Loucy (cell line): ENCODE results near the gene HUS1.

Source experiments
- CTCF ChIP-seq: fragments of 200-600 bp; sonication (generic); conservative IDR thresholded peaks from 2 replicates; pipeline ENCODE4 v1.5.1; 2014; ENCODE audit warnings: mild to moderate bottlenecking, antibody characterized with exemption, low read length
- EZH2phosphoT487 ChIP-seq: fragments of 200-600 bp; IDR thresholded peaks from 2 replicates; pipeline ENCODE4 v1.6.1; 2018; ENCODE audit warnings: antibody characterized with exemption, mild to moderate bottlenecking, moderate library complexity, borderline replicate concordance

GRCh38 chr7:48011323-48011722, 31.9 kb upstream of the HUS1 start:
- TF ChIP-seq CTCF (no peak), EZH2phosphoT487 (no peak)
